GM21737 (cell line): ENCODE data around the gene MFSD6L.
A peak's percentile ranks its signal among the peaks of the same experiment; 100 is the strongest.
"Not testable (repeated sequence)": the region's sequence is repeated elsewhere in the genome, so short reads cannot be mapped to it uniquely, and the experiment has no call there.

Source experiments
- ATAC-seq: cut with Tn5 transposase; IDR thresholded peaks from one replicate; pipeline ENCODE4 v1.9.1; 2021; ENCODE audit warnings: mild to moderate bottlenecking, moderate library complexity; ENCODE audit not compliant: unreplicated experiment

Gene MFSD6L

DNA sequence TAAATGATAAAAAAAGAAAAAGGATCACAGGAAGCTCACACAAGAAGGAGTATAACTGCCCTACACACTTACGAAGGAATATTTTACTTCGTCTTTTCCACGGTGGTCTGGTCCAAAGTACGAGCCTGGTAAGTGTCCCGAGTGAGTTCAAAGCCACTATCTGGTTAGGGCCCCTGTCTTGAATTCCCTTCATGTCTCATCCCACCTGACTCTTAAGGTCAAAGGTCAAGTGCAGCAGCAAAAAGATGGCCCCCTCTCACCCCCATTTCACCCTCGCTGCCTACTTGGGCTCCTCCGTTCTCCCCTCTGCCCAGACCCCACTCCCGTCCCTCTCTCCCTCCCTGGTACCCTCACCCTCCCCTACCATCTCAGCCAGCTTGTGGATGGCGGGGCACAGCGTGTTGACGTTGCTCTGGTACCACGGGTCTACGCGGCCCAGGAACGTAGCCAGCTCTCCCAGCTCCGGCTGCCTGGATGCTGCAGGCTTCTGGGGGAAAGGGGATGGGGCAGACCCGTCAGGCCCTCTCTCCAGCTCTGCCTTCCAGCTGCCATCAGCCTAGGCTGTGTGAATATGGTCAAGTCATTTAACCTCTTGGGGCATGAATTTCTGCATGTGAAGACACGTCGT lies 27.8 kb upstream of the MFSD6L start:
- no peak for ATAC-seq

DNA sequence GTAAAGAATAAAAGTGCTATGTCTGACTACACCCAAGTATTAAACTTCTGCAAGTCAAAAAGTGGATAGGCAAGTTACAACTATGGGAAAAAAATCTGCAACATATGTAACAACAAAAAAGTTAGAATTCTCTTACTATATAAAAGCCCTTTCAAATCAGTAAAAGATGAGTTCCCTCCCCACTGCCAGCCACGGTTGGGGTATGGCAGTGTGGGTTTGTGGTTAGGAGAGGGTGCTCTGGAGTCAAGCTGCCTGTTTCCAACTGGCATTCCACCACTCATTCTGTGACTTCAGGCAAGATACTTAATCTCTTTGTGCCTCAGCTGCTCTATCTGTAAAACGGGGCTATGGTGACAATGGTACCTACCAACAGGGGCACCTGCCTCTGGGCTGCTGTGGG lies 26.6 kb upstream of the MFSD6L start:
- no peak for ATAC-seq

GRCh38 chr17:8823279-8823678 lies 24.1 kb upstream of the MFSD6L start:
- ATAC-seq = no peak

- ATAC-seq = no peak
Measured at GRCh38 chr17:8822401-8823035, 23.4 kb upstream of the MFSD6L start.

DNA sequence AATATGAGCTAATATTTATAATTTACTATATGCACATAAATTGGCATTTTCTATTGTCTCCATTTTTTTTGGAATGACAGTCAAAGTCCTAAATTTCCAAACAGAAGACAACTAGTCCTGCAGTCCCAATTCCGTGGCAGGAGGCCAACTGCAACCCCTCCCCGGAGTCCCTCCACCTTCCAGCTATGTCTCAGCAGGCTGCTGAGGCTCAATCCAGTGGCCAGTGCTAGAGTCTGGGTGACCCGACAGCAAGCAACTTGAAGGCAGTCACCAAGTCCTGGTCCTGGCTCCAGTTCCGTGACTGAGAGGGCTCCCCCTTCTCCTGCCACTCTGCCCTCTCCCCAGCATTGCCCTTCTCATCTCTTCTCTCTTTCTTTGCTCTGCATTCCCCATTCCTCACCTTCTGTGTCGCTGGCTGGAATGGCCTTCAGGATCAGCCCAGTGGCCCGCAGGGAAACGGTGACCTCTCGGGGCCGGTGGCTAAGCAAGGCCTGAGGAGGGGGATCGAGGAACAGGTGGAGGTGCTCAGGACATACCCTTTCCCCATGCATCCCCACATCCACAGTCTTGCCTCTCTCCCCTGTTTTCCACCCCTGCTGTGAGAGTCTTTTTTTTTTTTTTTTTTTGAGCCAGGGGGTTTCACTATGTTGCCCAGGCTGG lies 22.4 kb upstream of the MFSD6L start:
- no peak for ATAC-seq

- no peak for ATAC-seq
Measured at GRCh38 chr17:8820311-8821010, 21.3 kb upstream of the MFSD6L start.

DNA sequence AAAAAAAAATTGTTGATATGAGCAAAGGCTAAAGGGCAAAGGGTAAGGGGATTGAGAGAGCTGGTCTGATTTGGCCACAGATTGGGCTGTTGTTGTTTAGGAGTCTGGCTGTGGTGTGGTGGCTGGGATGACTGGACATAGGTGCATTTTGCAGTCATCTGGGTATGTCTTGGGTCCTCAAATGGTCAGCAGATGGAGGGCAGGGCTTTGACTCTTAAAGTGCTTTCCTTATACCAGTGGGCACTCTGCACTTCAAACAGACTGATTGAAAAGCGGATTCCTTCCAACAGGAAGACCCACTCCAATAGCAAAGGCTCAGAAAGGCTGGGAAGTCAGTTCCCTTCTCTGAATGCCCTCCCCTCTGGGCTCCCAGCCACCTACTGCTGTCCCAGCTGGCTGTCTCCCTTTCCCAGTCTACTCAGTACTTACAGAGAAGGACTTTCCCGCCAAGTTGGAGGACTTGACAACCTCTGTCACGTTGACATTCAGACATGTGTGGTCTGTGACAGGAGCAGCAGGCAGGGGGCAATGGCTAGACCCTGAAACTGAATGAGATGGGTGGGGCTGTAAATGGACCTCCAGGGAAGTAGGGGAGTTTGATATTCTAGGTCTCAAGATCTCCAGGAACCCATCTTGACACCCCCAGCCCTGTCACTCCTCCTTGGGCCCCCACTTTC lies 19.6 kb upstream of the MFSD6L start:
- no peak for ATAC-seq

- ATAC-seq = no peak
Measured at GRCh38 chr17:8818047-8818446, 18.9 kb upstream of the MFSD6L start.

DNA sequence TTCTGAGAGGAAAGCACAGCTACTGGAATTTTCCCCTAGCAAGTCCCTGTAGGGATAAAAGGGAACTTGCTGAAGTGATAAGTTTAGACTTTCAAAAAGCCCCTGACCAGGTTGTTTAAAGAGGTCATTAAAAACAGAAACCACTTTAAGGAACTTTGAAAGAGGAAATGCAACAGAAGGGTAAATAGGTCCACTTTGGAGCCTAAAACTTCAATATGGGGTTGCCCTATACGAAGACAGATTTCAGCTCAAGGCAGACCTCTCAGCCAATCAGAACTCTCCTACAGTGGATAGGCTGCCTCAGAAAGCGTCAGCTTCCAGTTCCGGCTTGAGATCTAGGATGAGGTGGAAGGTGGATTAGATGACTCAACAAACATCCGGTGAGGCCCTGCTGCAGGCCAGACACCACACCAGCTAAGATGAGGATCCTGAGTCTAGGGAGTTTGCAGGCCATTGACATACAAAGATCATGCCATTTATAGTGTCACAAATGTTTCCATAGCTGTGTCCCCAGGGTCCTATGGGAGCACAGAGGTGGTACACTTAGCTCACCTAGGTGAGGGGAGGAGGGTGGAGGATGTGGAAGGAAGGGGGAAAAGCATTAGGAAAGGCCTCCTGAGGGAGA lies 7.9 kb upstream of the MFSD6L start:
- ATAC-seq = peak; percentile 83

DNA sequence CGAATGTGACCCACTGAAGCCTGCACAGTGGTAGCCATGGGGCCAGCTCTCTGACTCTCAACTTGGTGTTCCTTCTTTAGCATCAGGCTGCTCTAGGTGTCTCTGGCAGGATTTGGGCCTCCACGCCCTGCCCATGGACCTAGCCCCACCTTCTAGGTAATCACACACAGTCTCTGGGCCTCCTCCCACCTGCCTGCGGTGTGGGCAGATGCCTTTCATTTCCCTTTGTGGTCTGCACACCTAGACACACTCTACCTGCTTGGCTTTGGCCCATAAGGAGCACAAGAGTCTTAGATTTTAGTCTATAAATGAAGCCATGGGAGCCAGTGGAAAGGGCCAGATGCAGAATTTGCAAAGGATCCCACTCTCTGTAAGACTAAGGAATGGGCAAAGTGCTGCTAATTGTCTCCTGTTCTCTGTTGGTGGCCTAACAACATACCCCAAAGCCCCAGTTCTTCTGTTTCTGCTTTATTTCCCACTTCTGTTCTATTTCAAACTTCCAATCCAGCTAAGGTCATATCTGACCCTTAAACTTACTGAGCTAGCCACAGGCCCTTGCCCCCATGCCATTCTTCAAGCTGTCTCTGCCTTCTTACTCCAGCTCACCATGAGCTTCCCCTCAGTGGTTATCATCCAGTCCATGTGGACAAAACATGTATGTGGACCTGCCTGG lies 7.2 kb upstream of the MFSD6L start:
- no peak for ATAC-seq

GRCh38 chr17:8805396-8805795 lies 6.2 kb upstream of the MFSD6L start:
- not testable (repeated sequence) for ATAC-seq

DNA sequence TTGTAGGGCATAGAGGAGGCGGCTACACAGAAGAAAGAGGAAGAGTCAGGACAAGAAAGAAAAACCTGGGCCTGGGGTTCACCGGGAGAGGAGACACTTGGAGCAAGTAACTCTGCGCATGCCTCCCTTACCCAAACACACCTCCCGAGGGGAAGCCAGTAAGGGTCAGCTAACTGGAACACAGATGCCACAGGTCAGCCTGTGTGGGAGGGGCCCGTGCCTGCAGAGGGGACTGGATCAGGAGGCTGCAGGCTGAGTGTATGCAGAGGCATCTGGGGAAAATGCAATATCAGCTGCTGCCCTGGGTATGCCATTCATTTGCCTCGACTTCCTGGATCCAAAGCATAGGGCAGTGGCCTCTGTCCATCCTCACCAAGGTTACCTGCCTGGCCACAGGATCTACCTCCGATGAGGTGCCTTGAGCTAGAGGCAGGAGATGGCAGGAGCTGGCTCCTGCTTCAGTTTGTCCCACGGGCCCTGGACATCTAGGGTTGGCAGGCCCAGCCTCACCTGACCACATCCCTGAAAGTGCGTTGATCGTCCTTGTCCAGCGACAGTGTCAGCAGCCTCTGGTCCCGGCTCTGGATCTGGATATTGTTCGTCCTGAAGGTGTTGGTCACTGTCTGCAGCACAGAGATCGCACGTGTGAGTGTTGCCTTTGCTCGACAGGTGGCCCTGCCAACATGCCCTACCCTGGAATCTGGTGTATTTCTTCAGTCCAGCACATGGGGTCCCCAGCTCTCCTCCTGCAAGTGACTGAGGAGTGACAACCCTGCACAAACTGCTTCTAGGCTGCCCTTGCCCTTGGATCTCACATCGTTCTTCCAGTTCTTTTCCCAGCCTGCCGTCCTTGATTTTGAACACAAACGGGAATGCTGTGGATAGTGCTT lies 4.6 kb upstream of the MFSD6L start:
- no peak for ATAC-seq

GRCh38 chr17:8801135-8801840 lies 2.1 kb upstream of the MFSD6L start:
- no peak for ATAC-seq

GRCh38 chr17:8800656-8801055 lies 1.5 kb upstream of the MFSD6L start:
- no peak for ATAC-seq

- ATAC-seq = no peak
Measured at GRCh38 chr17:8799570-8800212, 526 bp upstream of the MFSD6L start.

- ATAC-seq = no peak
Measured at GRCh38 chr17:8798176-8798845, 854 bp downstream of the MFSD6L start.

DNA sequence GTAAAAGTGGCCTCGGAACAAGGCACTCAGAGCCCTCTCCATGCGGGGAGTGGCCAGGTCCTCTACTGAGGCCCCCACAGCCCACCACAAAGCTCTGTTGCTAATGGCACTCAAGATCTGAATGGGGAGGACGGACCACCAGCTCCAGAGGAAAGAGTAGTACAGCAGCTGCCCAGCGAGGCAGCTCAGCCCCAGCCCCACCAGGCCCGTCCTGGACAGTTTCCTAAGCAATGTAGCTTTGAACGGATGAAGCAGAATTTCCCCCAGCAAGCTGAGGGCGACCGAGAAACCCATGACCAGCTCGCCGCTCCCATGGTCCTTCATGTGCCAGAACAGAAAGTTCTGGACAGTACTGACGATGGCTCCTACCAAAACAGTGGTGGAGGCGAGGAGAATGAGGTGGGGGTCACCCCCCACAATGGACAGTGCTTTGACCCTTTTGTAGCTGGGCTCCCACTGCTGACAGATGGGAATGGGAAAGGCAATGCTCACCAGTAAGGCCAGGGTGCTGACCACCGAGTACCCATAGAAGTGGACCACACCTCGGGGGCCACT lies 1.5 kb downstream of the MFSD6L start:
- no peak for ATAC-seq
